ENCODE results near the gene ADAMTS7.
"Not testable (repeated sequence)": the region's sequence is repeated elsewhere in the genome, so short reads cannot be mapped to it uniquely, and the experiment has no call there.

ADAMTS7 gene

GRCh38 chr15:78800189-78800588 lies 11.1 kb downstream of the ADAMTS7 start:
- Histone ChIP-seq H3K4me1 (ENCODE audit: control insufficient read depth, insufficient read depth, low read length, poor library complexity, severe bottlenecking) (no peaks in the 10 kb centered on the region), H3K27me3 (replicated peaks; ENCODE audit: control insufficient read depth, insufficient read depth, low read length, poor library complexity, severe bottlenecking) (no peaks in the 10 kb centered on the region), H3K36me3 (ENCODE audit: control insufficient read depth, insufficient read depth, low read length) (no peaks in the 10 kb centered on the region), H3K4me3 (ENCODE audit: insufficient read depth, low read depth, low read length, poor library complexity, severe bottlenecking) (no peak overlapping the region), H3K9me3 (ENCODE audit: control insufficient read depth, low read length) (no peaks in the 10 kb centered on the region), H3K27ac (ENCODE audit: insufficient read depth, low read length, poor library complexity, severe bottlenecking) (no peak overlapping the region)
- no peak for DNase-seq

DNA sequence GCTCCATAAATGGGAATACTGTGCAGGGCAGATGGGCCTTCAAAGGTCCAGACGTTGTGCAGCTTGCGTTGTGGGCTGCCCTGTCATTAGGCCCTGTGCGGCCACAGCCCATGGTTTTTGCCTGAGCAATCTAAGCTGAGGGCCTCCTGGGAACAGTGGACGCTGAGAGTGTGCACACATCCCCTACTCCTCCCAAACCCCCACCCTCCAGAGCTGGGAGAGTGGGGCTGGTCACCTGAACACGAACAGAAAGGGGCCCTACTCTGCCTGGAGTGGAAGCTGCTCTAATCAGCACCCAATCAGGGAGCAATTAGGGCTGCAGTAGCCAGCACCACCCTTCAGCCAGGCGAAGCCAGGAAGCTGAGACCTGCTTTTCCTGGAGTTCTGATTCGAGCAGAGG lies 12.2 kb downstream of the ADAMTS7 start:
- H3K4me1 ChIP-seq (ENCODE audit: control insufficient read depth, insufficient read depth, low read length, poor library complexity, severe bottlenecking); H3K4me3 ChIP-seq (ENCODE audit: insufficient read depth, low read depth, low read length, poor library complexity, severe bottlenecking); H3K36me3 ChIP-seq (ENCODE audit: control insufficient read depth, insufficient read depth, low read length); H3K27me3 ChIP-seq (replicated peaks; ENCODE audit: control insufficient read depth, insufficient read depth, low read length, poor library complexity, severe bottlenecking); DNase-seq; H3K9me3 ChIP-seq (ENCODE audit: control insufficient read depth, low read length); H3K27ac ChIP-seq (ENCODE audit: insufficient read depth, low read length, poor library complexity, severe bottlenecking): not testable (repeated sequence)

DNA sequence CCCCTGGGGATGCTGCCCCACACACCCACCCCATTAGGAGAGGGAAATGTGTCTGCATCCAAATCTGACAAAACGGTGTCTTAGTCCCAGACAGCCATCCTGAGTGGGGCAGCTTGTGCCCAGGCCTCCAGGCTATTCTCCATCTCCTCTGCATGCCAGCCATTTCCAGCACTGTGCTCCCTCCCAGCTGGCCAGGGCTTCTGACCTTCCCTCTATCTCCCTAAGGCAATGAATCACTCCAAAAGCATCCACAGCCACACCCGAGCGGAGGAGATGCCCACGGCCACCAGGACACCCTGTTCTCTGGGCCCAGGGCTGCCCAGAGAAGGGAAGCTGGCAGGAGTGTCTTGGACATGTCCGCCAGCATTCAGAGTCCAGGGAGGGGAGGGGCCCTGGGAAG lies 12.9 kb downstream of the ADAMTS7 start:
- H3K36me3 ChIP-seq (ENCODE audit: control insufficient read depth, insufficient read depth, low read length); H3K27me3 ChIP-seq (replicated peaks; ENCODE audit: control insufficient read depth, insufficient read depth, low read length, poor library complexity, severe bottlenecking); H3K27ac ChIP-seq (ENCODE audit: insufficient read depth, low read length, poor library complexity, severe bottlenecking); DNase-seq; H3K4me1 ChIP-seq (ENCODE audit: control insufficient read depth, insufficient read depth, low read length, poor library complexity, severe bottlenecking); H3K9me3 ChIP-seq (ENCODE audit: control insufficient read depth, low read length); H3K4me3 ChIP-seq (ENCODE audit: insufficient read depth, low read depth, low read length, poor library complexity, severe bottlenecking): not testable (repeated sequence)

DNA sequence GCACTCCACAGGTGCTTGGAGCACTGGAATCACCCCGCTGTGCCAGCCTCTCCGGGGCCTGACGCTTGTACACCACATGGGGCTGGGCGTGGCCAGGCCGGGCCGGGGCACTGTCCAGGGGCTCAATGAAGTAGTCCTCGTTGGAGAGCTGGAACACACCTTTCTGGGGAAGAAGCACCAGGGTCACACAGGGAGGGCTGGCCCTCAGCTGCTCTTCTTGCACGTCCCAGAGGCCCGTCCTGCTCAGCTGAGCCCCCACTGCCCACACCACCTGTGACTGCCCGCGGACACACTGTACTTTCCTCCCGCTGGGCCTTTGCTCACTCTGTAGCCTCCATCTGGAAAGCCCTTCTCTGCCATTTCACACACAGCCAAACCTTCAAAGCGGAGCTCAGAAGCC lies 13.3 kb downstream of the ADAMTS7 start:
- Histone ChIP-seq H3K9me3 (ENCODE audit: control insufficient read depth, low read length) (no peaks in the 10 kb centered on the region), H3K27ac (ENCODE audit: insufficient read depth, low read length, poor library complexity, severe bottlenecking) (no peak overlapping the region), H3K4me1 (ENCODE audit: control insufficient read depth, insufficient read depth, low read length, poor library complexity, severe bottlenecking) (no peaks in the 10 kb centered on the region), H3K27me3 (replicated peaks; ENCODE audit: control insufficient read depth, insufficient read depth, low read length, poor library complexity, severe bottlenecking) (no peaks in the 10 kb centered on the region), H3K4me3 (ENCODE audit: insufficient read depth, low read depth, low read length, poor library complexity, severe bottlenecking) (no peak overlapping the region), H3K36me3 (ENCODE audit: control insufficient read depth, insufficient read depth, low read length) (no peaks in the 10 kb centered on the region)
- no peak for DNase-seq

DNA sequence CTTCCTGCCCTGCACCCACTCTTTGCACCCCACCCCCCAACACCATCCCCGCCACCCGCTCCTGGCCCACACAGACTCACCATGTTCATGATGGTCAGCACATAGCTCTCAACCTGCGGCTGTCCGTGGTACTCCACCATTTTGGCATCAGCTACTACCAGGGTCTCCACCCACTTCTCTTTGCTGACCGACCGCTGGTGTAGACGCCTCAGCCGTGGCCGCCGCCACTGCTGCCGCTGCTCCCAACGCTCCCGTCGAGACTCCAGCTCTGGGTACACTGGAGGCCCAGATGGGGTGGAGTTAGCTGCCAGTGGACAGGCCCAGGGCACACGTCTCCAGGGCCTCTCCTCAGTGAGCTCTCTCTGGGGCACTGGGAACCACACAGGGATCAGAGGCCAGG lies 14.8 kb downstream of the ADAMTS7 start:
- Histone ChIP-seq H3K27me3 (replicated peaks; ENCODE audit: control insufficient read depth, insufficient read depth, low read length, poor library complexity, severe bottlenecking) (no peaks in the 10 kb centered on the region), H3K4me1 (ENCODE audit: control insufficient read depth, insufficient read depth, low read length, poor library complexity, severe bottlenecking) (no peaks in the 10 kb centered on the region), H3K27ac (ENCODE audit: insufficient read depth, low read length, poor library complexity, severe bottlenecking) (no peak overlapping the region), H3K4me3 (ENCODE audit: insufficient read depth, low read depth, low read length, poor library complexity, severe bottlenecking) (no peak overlapping the region), H3K9me3 (ENCODE audit: control insufficient read depth, low read length) (no peaks in the 10 kb centered on the region), H3K36me3 (ENCODE audit: control insufficient read depth, insufficient read depth, low read length) (no peaks in the 10 kb centered on the region)
- DNase-seq: no peak

DNA sequence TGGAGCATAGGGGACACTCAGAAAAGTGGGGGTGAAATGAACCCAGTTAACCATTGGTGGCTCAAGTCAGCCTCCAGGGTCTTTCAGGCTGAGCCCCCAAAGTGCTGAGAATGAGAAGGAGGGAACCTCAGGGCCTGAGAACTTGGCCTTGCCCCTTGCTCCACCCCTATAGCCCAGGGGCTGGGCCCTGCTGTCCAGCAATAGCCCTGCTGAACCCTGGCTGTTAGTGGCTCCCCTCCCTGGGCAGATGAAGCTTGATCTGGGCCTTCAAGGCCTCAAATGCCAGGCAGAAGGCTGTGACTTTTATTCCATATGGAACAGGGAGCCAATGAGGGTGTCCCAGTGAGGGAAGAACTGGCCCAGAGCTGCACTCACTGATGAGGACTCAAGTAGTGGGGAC lies 16.2 kb downstream of the ADAMTS7 start:
- no peak for DNase-seq
- H3K9me3 ChIP-seq (ENCODE audit: control insufficient read depth, low read length): no peaks in the 10 kb centered on the region

GRCh38 chr15:78794446-78794845 lies 16.8 kb downstream of the ADAMTS7 start:
- not testable (repeated sequence) for DNase-seq; H3K4me1 ChIP-seq (ENCODE audit: control insufficient read depth, insufficient read depth, low read length, poor library complexity, severe bottlenecking); H3K4me3 ChIP-seq (ENCODE audit: insufficient read depth, low read depth, low read length, poor library complexity, severe bottlenecking); H3K27ac ChIP-seq (ENCODE audit: insufficient read depth, low read length, poor library complexity, severe bottlenecking); H3K9me3 ChIP-seq (ENCODE audit: control insufficient read depth, low read length); H3K27me3 ChIP-seq (replicated peaks; ENCODE audit: control insufficient read depth, insufficient read depth, low read length, poor library complexity, severe bottlenecking); H3K36me3 ChIP-seq (ENCODE audit: control insufficient read depth, insufficient read depth, low read length)

More for the DNA sequence above, 16.2 kb downstream of the ADAMTS7 start:
- Histone ChIP-seq H3K4me3 (ENCODE audit: insufficient read depth, low read depth, low read length, poor library complexity, severe bottlenecking) (no peak overlapping the region), H3K4me1 (ENCODE audit: control insufficient read depth, insufficient read depth, low read length, poor library complexity, severe bottlenecking) (no peaks in the 10 kb centered on the region), H3K36me3 (ENCODE audit: control insufficient read depth, insufficient read depth, low read length) (no peaks in the 10 kb centered on the region), H3K27me3 (replicated peaks; ENCODE audit: control insufficient read depth, insufficient read depth, low read length, poor library complexity, severe bottlenecking) (no peaks in the 10 kb centered on the region), H3K27ac (ENCODE audit: insufficient read depth, low read length, poor library complexity, severe bottlenecking) (no peak overlapping the region)

DNA sequence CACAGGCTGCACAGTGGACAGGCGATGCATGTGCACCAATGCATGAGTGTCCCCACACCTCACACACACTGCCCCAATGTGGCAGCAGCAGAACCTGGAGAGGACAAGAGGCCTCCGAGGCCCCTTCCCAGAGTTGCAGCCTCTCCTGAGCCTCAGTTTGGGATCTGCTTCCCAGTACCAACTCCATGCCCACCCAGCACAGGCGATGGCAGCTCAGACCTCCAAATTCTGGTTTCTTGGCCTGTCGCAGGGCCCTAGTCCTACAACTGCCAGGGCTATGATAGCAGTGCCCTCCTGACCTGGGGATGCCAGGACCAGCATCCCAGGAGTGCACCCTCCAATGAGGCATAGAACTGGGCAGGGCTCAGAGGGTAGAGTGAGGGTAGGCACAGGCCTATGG lies 19.9 kb downstream of the ADAMTS7 start:
- Histone ChIP-seq H3K4me1 (ENCODE audit: control insufficient read depth, insufficient read depth, low read length, poor library complexity, severe bottlenecking) (no peaks in the 10 kb centered on the region), H3K27ac (ENCODE audit: insufficient read depth, low read length, poor library complexity, severe bottlenecking) (no peak overlapping the region)

DNA sequence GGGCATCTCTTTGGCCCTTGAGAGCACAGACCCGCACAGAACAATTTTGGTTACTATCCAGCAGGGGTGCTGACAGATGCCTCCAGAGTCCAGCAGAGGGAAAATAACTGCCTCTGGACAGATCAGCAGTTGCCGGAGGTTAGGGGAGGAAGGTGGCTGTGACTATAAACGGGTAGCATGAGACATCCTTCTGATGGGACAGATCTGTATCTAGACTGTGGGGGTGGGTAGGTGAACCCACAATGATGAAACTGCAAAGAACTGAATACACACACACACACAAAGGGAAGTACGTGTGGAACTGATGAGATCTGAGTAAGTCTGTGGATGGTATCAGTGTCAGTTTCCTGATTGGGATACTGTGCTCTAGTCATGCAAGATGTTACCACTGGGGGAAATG lies 21.2 kb downstream of the ADAMTS7 start:
- Histone ChIP-seq H3K9me3 (ENCODE audit: control insufficient read depth, low read length) (no peaks in the 10 kb centered on the region), H3K27me3 (replicated peaks; ENCODE audit: control insufficient read depth, insufficient read depth, low read length, poor library complexity, severe bottlenecking) (no peaks in the 10 kb centered on the region), H3K36me3 (ENCODE audit: control insufficient read depth, insufficient read depth, low read length) (no peaks in the 10 kb centered on the region), H3K27ac (ENCODE audit: insufficient read depth, low read length, poor library complexity, severe bottlenecking) (no peak overlapping the region), H3K4me3 (ENCODE audit: insufficient read depth, low read depth, low read length, poor library complexity, severe bottlenecking) (no peak overlapping the region), H3K4me1 (ENCODE audit: control insufficient read depth, insufficient read depth, low read length, poor library complexity, severe bottlenecking) (no peaks in the 10 kb centered on the region)
- DNase-seq: no peak

More for the DNA sequence above, 19.9 kb downstream of the ADAMTS7 start:
- Histone ChIP-seq H3K9me3 (ENCODE audit: control insufficient read depth, low read length) (no peaks in the 10 kb centered on the region), H3K36me3 (ENCODE audit: control insufficient read depth, insufficient read depth, low read length) (no peaks in the 10 kb centered on the region), H3K27me3 (replicated peaks; ENCODE audit: control insufficient read depth, insufficient read depth, low read length, poor library complexity, severe bottlenecking) (no peaks in the 10 kb centered on the region), H3K4me3 (ENCODE audit: insufficient read depth, low read depth, low read length, poor library complexity, severe bottlenecking) (no peak overlapping the region)
- no peak for DNase-seq

- Histone ChIP-seq H3K4me1 (ENCODE audit: control insufficient read depth, insufficient read depth, low read length, poor library complexity, severe bottlenecking) (no peaks in the 10 kb centered on the region), H3K4me3 (ENCODE audit: insufficient read depth, low read depth, low read length, poor library complexity, severe bottlenecking) (no peak overlapping the region), H3K9me3 (ENCODE audit: control insufficient read depth, low read length) (no peaks in the 10 kb centered on the region), H3K27ac (ENCODE audit: insufficient read depth, low read length, poor library complexity, severe bottlenecking) (no peak overlapping the region), H3K36me3 (ENCODE audit: control insufficient read depth, insufficient read depth, low read length) (no peaks in the 10 kb centered on the region), H3K27me3 (replicated peaks; ENCODE audit: control insufficient read depth, insufficient read depth, low read length, poor library complexity, severe bottlenecking) (no peaks in the 10 kb centered on the region)
- no peak for DNase-seq
These were observed 21.6 kb downstream of the ADAMTS7 start for GRCh38 chr15:78789615-78790014.
